ENCODE measurements around the gene EFNA3.
A peak's percentile ranks its signal among the peaks of the same experiment; 100 is the strongest.
"Not testable (repeated sequence)": the region's sequence is repeated elsewhere in the genome, so short reads cannot be mapped to it uniquely, and the experiment has no call there.

The EFNA3 gene

GRCh38 chr1:155117610-155118009, 39.0 kb downstream of the EFNA3 start:
- DNase-seq = no peak

GRCh38 chr1:155118090-155118489, 39.5 kb downstream of the EFNA3 start:
- not testable (repeated sequence) for DNase-seq

- no peak for DNase-seq
These were observed 41.6 kb downstream of the EFNA3 start for GRCh38 chr1:155120253-155120652.

- DNase-seq = no peak
These were observed 42.6 kb downstream of the EFNA3 start for GRCh38 chr1:155121249-155121648.

- no peak for DNase-seq
These were observed 43.7 kb downstream of the EFNA3 start for GRCh38 chr1:155122308-155122707.

GRCh38 chr1:155123801-155124200, 45.2 kb downstream of the EFNA3 start:
- no peak for DNase-seq

- DNase-seq = no peak
These were observed 46.1 kb downstream of the EFNA3 start for GRCh38 chr1:155124503-155125463.

GRCh38 chr1:155125511-155125945, 46.9 kb downstream of the EFNA3 start:
- DNase-seq = no peak

- DNase-seq = no peak
These were observed 47.4 kb downstream of the EFNA3 start for GRCh38 chr1:155125946-155126555.

GRCh38 chr1:155126556-155127104, 48.0 kb downstream of the EFNA3 start:
- DNase-seq = peak; percentile 47

GRCh38 chr1:155127105-155127966, 48.7 kb downstream of the EFNA3 start, which contains the start of gene EFNA1:
EFNA1 (plus strand) TSS chr1:155127876; CDS start chr1:155127978, 102 bp downstream.
- peak; percentile 61 for DNase-seq

GRCh38 chr1:155127967-155128754, 49.5 kb downstream of the EFNA3 start:
- DNase-seq = no peak

GRCh38 chr1:155128755-155129473, 50.3 kb downstream of the EFNA3 start:
- DNase-seq = no peak

- DNase-seq = no peak
These were observed 51.8 kb downstream of the EFNA3 start for GRCh38 chr1:155130272-155131006.

- DNase-seq = no peak
These were observed 52.6 kb downstream of the EFNA3 start for GRCh38 chr1:155131285-155131684.

- no peak for DNase-seq
These were observed 53.2 kb downstream of the EFNA3 start for GRCh38 chr1:155131856-155132255.

- DNase-seq = no peak
These were observed 55.2 kb downstream of the EFNA3 start for GRCh38 chr1:155133799-155134281.

- no peak for DNase-seq
These were observed 55.7 kb downstream of the EFNA3 start for GRCh38 chr1:155134322-155134721.

- DNase-seq = peak; percentile 85
These were observed 56.3 kb downstream of the EFNA3 start for GRCh38 chr1:155134880-155135414.

Measured in stimulated activated CD8-positive, alpha-beta memory T cell treated with anti-CD3 and anti-CD28 coated beads, Interleukin-4, amount 100 ng/mL, for 48 hours (primary cell).